HG02943 (cell line): ENCODE results near the gene EML6.
"Not testable (repeated sequence)": the region's sequence is repeated elsewhere in the genome, so short reads cannot be mapped to it uniquely, and the experiment has no call there.

Experiments used
- ATAC-seq: cut with Tn5 transposase; IDR thresholded peaks from one replicate; pipeline ENCODE4 v1.9.1; 2021; ENCODE audit warnings: mild to moderate bottlenecking, low read depth, moderate library complexity; ENCODE audit not compliant: unreplicated experiment

EML6 gene

DNA sequence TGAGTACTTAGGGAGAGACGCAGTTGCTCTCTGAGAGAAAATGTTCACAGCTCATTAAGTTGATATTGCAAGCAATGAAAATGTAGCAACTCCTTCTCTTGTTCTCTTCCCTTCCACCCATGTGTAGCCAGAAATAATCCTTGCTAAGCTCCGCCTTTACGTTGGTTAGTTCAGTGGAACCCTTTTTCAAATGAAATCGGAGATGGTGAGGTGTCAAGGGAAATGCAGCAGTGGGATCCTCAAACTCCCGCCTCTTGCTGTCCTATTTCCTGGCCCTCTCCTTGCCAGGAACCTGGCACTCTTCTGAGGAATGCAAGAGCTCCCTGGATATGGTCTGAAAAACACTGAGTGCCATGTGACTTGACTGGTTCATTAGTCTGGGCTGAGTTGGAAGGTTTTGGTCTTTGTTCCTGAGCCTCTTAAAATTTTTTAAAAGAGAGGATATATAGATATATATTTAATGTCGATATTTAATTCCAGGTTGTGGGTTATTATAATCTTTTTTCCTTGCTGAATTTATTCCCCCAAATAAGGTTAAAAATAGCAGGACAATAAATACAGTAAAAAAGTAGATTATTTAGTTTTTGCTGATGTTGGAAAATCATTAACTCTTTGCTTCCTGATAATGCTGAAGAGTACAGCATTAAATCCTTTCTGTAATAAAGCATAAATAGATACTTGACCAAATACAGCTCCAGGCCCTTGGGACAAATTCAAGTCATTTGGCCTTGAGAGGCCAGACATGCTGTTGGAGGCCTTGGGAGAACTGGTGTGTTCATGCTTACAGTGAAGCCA lies 116.2 kb downstream of the EML6 start:
- no peak for ATAC-seq

DNA sequence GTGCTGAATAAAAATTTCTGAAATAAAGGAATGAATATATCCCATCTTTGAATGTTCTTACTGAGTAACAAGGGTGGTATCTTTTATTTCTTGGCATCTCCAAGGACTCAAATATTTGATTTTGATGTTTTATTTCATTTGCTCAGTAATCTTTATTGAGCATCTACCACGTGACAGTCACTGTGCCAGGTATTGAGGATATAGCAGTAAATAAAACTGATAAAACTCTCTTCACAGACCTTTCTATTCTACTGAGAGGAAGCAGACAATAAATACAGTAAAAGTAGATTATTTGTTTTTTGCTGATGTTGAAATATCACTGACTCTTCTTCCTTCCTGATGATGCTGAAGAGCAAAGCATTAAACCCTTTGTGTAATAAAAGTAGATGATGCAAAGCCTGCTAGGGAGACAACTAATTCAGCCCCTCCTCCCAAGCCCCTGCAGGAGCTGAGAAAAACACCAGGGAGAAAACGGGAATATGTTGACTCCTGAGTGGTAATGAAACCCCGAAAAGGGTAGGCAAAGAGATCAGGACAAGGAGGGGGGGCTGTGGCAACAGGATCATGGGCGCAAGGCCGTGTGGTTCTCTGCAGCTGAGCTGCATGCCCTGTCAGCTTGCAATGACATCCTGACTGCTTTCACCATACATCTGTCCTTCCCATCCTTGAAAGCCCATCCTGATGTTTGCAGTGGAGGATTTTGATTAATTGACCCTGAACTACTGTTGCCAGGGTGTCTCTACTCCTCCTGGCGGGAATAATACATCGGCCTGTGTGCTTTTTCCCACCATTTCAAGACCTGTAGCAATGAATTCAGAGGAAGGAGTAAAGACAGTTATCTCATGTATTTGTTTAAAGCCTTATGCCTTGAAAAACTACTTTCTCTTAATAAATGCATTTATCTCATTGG lies 117.4 kb downstream of the EML6 start:
- ATAC-seq = no peak

DNA sequence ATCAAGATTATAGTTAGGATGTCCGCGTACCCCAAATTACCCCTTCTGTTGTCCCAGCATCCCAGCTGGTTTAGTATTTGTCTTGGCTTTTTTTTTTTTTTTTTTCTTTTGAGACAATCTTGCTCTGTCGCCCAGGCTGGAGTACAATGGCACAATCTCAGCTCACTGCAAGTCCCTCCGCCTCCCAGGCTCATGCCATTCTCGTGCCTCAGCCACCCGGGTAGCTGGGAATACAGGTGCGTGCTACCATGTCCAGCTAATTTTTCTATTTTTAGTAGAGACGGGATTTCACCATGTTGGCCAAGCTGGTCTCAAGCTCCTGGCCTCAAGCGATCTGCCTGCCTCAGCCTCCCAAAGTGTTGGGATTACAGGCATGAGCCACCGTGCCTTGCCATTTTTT lies 118.0 kb downstream of the EML6 start:
- ATAC-seq = not testable (repeated sequence)

DNA sequence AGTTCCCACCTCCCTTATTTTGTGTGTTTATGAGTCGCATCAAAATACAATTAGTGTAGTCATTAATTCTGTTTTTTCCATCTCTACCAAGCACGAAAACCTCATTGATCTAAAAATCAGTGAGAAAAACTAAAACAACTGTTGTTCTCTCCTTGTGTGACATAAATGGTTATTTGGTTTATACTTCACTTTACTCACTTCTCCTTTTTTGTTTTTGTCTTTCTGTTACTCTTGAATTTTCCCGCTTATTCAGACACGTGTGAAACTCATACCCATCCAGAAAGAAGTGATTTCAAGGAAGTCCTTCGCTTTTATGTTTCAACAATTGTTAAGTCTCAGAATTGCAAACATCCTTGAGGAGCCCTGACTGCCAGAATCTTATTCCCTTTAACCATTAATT lies 121.6 kb downstream of the EML6 start:
- ATAC-seq = no peak

DNA sequence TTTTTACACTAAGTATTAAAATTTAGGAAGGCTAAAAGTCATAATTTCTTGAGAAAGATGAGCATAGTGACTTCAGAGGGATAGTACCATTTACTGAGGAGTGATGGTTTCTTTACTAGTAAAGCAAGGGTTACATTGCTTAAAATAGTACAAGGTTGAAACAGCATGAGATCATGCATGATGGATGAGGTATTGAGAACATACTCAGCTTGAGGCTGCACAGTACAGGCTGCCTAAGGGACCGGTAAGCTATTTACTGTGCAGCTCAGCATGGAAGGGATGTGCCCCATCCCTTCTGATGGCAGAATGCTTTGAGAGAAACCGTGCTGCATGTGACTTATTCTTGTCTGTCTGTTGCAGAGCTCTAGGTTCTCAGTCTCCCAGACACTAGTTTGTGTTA lies 122.1 kb downstream of the EML6 start:
- ATAC-seq = no peak

DNA sequence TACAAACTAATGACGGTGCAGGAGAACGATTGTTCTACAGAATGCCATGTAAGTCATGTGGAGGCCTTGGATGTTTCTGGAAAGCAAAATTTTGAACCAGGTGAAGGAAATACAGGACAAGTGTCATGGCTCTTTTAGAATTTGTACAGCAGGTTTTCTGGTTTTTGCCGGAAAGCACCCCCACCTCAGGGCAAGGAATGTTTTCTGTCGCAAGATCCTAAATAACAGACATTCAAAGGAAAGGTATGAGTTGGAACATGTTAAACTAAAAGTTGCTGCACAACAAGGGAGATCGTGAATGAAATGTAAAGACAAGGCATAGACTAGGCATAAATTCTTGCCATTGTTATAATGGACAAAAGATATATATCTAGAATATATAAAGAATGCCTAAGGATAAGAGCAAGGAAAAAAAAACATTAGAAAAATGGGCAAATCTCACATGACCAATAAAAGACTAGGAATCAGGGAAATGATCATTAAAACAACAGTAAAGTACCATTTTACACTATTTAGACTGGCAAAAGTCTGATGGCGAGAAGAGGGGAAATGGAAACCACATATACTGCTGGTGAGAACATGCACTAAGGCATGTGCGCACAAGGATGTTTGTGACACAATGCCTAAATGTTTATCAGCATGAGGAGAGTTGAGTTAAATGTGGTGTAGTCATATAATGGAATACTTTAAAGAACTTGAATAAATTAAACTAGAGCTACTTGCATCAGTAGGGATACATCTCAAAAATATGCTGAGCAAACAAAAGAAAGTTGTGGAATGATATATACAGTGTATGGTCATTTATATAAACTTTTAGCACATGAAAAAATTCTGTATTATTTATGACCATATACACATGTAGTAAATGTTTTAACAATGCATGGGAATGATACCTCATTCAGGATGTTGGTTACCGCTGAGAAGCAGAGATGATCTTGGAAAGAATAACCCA lies 127.0 kb downstream of the EML6 start:
- ATAC-seq = no peak

DNA sequence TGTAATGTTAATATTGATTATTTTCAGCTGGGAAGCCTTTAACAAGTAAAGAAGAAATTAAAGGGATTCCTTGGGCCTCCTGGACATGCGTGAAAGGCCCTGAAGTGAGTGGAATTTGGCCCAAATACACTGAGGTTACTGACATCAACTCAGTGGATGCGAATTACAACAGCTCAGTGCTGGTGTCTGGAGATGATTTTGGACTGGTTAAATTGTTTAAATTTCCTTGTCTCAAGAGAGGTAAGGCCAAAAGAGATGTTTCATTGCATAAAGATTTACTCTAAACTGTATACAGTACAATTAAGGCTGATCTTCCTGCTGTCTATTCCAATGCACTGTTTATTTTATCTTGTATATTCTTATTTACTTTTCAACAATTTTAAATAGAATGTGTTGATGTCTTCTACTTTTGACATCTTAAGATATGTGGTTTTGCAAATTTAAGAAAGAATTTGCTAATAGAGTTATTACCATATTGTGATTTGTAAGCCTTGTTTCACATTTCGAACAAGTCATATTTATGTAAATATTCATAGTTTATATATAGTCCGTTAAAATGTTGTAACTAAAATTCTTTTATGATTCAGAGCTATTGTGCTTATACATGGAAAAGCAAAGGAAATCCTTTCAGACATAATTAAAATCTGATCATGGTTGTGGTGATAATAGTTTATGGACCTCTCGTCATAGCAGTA lies 130.3 kb downstream of the EML6 start:
- no peak for ATAC-seq

DNA sequence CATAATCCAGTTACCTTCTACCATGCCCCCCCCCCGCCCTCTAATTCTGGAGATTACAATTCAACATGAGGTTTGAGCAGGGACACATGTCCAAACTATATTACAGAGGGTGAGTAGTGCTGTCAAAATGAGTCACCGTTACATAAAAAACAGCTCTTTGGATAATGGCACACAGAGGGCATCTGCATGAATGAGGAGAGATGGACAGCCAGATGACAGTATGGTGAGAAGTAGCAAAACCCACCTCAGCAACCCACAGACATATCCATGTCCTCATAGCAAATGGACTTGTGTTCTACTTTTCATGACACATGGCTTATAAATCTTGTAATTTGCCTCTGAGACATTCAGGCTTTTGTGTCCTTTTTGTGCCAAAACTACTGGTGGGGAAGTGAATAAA lies 132.0 kb downstream of the EML6 start:
- no peak for ATAC-seq

DNA sequence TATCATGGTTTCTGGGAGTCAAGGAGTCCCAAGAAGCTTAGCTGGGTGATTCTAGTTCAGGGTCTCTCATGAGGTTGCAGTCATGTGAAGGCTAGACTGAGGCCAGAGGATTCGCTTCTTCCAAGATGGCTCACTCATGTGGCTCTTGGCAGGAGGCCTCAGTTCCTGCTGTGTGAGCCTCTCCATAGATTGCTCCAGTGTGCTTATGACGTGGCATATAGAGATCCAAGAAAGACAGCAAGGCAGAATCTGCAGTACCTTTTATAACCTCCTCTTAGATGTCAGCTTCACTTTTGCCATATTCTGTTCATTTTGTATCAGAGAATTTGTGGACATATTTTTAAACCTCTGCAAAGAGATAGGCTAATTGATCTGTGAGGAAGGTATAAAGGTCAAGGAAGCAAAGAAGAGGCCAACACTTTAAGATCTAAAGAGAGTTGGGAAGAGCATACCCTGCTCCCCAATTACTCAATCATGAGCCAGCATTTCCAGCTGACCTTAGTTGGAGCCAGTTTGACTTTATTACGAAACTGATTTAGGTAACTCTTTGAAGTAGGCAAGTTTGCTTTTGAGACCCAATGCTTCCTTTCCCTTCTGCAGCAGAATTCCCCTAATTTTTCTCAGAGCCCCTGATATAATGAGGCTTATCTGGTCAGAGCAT lies 134.7 kb downstream of the EML6 start:
- no peak for ATAC-seq

DNA sequence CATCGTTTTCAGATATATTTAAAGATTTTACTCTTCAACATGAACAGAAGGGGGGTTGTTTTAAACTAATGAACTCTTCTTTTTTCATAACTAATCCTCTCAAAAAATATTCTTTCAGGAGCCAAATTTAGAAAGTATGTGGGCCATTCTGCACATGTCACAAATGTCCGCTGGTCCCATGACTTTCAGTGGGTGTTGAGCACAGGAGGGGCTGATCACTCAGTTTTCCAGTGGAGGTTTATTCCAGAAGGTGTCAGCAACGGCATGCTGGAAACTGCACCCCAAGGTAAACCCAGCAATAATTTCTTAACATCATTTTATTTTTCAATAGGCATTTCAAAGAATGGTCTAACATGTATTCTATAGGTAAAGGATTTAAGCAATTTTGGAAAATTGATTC lies 136.0 kb downstream of the EML6 start:
- ATAC-seq = no peak

DNA sequence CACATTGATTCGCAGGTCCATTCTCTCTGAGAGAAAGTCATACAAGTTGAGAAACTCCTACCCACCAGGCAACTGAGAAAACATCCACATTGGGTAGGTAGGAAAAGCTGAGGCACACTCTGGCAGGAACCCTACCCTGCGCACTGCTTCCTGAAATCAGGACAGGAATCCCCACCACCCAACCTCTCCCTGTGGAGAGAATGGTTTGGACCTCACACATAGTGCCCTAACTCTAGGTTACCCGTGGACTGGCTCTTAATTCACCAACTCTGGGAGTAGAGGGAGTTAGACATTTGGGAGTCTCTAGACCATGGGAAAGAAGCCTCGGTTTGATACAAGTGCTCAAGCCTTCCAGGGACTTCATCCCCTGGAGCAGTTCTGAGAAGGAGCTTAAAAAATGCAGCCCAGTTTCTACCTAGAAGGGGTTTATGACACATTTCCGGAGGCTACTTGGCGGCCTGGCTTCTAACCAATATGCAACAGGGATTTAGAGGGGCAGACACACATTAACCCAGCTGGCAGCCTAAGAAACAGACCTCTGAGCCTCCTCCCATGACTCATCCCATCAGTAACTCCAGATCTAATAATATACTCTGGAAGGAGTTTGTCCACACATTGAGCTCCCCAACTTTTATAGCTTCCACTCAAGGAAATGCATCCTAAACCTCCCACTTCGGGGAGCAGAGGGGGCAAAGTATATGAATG lies 136.7 kb downstream of the EML6 start:
- ATAC-seq = no peak

DNA sequence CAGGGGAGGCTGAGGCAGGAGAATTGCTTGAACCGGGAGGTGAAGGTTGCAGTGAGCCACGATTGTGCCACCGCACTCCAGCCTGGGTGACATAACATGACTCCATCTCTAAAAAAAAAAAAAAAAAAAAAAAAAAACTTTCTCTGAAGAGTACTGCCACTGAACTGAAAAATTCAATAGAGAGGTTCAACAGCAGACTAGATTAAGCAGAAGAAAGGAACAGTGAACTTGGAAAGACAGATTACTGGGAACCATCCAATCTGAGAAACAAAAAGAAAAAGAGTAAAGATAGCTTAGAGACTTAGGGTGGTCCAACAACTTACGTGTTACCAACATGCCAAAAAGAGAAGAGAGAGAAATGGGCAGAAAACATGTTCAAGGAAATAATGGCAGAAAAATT lies 138.8 kb downstream of the EML6 start:
- no peak for ATAC-seq

DNA sequence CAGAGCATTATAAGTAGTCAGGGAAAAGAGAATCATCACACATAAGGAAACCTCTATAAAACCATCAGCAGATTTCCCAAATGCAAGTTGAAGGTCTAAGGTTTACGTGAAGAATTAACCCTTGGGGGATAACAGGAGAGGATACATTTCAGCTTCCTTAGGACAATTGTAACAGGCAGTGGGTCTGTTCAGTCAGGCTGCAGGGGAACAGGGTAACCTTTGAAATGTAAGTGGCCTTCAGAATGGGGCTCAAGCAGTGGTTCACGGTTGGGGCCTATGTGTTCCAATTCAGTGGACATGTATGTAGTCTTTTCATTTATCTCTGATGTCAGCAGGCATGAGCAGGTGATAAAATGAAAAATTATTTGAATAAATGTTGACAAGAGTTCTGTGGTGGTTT lies 139.3 kb downstream of the EML6 start:
- no peak for ATAC-seq

DNA sequence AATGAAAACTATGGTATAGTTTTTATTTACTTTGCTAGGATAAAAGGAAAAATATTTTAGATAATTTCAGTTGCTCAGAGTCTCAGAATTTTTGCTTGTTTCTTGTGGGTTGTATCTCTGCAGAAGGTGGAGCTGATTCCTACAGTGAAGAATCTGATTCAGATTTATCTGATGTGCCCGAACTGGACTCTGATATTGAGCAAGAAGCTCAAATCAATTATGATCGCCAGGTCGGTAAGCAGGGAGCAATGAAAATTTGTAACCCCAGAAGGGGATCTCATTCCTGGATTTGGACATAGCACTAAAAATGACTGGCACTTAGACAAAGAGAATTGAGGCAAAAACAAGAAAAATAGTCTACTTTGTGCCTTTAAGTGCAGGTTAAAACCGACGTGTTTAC lies 140.2 kb downstream of the EML6 start:
- no peak for ATAC-seq

DNA sequence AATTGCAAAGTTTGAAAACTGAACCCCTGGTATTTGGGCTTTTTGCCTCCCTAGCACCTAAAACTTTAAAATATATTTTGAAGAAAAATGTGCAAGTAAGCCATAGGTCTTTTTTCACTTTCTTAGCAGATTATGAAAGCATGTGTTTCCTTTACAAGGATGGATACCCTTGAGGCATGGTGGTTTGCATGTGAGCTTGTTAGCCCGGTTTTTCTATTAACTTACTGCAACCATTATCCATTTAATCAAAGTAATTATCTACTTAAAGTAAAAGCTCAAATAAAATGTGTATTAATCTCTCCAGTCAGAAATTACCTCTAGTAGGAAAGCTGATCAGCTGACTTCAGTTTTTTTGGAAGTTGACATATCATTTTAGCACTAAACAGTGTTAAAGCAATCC lies 140.6 kb downstream of the EML6 start:
- ATAC-seq = no peak

DNA sequence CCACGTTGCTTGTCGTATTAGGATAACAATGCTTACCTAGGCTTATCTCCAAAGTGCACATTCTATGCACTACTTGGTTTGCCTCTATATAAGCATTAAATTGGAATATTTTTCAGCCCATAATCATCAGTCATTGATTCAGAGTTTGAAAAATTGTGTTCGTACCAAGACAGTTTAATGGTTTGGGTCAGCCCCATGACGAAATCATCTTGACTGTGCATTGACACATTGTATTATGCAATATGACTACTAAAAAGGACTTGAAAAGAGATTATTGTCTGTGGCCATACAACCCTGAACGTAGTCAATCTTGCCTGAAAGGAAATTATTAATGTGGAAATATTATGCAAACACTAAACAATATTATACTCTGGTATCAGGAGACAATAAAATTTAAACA lies 141.3 kb downstream of the EML6 start:
- no peak for ATAC-seq

DNA sequence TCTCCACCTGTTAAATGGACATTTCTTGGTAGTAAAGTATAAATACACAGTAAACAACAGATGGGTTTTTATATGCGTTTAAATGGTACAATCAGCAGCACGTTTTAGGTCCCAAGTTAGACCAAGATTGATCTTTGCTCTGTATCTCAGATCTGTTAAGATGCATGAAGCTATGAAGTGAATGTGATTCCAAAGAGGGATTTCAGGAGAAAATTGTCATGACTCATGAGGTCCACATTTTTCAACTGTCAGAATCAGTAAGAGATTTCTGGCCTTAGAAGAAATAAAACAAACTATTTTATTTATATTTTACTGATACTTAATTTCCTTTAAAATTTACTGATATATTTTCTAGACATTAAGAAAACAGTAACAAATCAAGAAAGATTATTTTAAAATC lies 142.7 kb downstream of the EML6 start:
- ATAC-seq = no peak

DNA sequence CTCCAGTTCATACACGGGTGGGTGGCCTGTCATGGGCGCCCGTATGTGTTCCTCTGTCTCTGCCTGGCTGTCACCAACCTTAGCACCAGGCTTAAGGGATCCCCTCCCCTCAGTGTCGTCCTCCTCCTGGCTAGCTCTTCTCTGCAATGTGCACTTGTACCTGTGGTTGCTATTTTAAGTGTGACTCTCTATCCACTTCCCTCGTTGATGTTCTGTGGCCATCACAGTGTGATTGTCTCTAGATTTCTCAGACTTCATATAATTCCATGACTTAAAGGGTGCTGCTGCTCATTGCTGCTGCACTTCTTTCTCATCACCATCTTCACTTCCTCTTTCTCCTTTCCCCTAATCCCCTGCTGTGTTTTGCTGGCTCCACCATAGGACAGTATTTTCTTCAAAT lies 143.4 kb downstream of the EML6 start:
- ATAC-seq = no peak

DNA sequence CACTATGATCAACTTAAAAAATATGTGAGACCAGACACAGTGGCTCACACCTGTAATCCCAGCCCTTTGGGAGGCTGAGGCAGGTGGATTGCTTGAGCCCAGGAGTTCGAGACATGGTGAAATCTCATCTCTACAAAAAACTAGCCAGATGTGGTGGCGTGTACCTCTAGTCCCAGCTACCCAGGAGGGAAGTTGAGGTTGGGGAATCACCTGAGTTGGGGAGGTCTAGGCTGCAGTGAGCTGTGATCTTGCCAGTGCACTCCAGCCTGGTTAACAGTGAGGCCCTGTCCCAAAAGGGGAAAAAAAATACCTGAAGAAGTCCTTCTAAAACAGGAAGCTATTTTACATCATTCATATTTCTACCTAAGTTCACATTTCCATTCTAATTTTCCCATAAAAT lies 144.0 kb downstream of the EML6 start:
- ATAC-seq = no peak
